Adrenal gland (tissue), 12 donors: ENCODE data around the gene NCOA5. TPM values are rescaled to one million over a fixed set of nuclear protein-coding genes. Genes with fewer than 3 reads are reported as not detected.

Source experiments
- DNase-seq, 7 donors: peaks; one replicate each; pipeline ENCODE4 v3.0.0-alpha.2; 2019 to 2020
- H3K27ac ChIP-seq, 5 donors: fragments of 200-600 bp; sonication (generic) in 4 of 5; 1 replicate in 3 of 5; 2 replicates in 2 of 5; pipeline versions ENCODE4 v1.5.1 to v1.8.0; 2016 to 2020; ENCODE audit warnings: mild to moderate bottlenecking in 1 of 5
- H3K27me3 ChIP-seq: fragments of 200-600 bp; 2 replicates; pipeline ENCODE4 v1.8.0; 2021
- H3K36me3 ChIP-seq, 2 donors: fragments of 200-600 bp; replicated peaks in 1 of 2; 1 replicate in 1 of 2; 2 replicates in 1 of 2; pipeline versions ENCODE4 v1.5.1 to v1.8.0; 2018 to 2022
- H3K4me1 ChIP-seq, 2 donors: fragments of 200-600 bp; replicated peaks in 1 of 2; 1 replicate in 1 of 2; 2 replicates in 1 of 2; pipeline versions ENCODE4 v1.5.1 to v1.8.0; 2018 to 2021
- H3K4me3 ChIP-seq, 4 donors: fragments of 200-600 bp; sonication (generic) in 3 of 4; one replicate each; pipeline ENCODE4 v1.5.1; 2016 to 2018
- H3K9me3 ChIP-seq, 3 donors: fragments of 200-600 bp; sonication (generic) in 1 of 3; replicated peaks in 1 of 3; 1 replicate in 2 of 3; 2 replicates in 1 of 3; pipeline versions ENCODE4 v1.5.1 to v1.8.0; 2016 to 2021
- POLR2A ChIP-seq, 2 donors: fragments of 450-650 bp; IDR thresholded peaks; one replicate each; pipeline ENCODE4 v1.6.1; 2017; ENCODE audit warnings: antibody characterized with exemption in 2 of 2, mild to moderate bottlenecking in 2 of 2, moderate library complexity in 1 of 2
- WGBS, 4 donors: extraction: QIAGEN DNeasy Blood & Tissue Kit in 2 of 4; methylation state at CpG; one replicate each; pipeline versions ENCODE4 v1.1.5 to v1.1.7; 2013 to 2017; 5-methylcytosine and 5-hydroxymethylcytosine counted together
- intact Hi-C, 2 donors: fragments of 100-400 bp; cut with DNase I; formaldehyde crosslinking; loops; one replicate each; pipeline versions ENCODE4 v1.14.1 to v1.15.0; 2022 to 2023
- polyA plus RNA-seq, 3 donors: library from polyadenylated mRNA; stranded (reverse); fragments of 200-250 nt in 2 of 3; fragments of 350-450 nt in 1 of 3; fragmentation: Illumina TruSeq in 1 of 3; extraction: RNeasy Lipid Tissue Mini Kit (QIAGEN cat#74804) in 1 of 3; gene quantifications; one replicate each; pipeline ENCODE4 v1.2.3, GENCODE V29; 2013 to 2014
- total RNA-seq, 9 donors: library from RNA; depleted of rRNA in 4 of 9; stranded (reverse); fragments of >200 nt in 4 of 9; fragments of 120-200 nt in 1 of 9; fragmentation: NEBNext Ultra II Directional in 1 of 9; extraction: Animal tissue kit (Norgen Biotek cat#: 25700) in 1 of 9; gene quantifications; one replicate each; pipeline versions ENCODE4 v1.1.0 to v1.2.4, GENCODE V29; 2013 to 2023
- TF ChIP-seq, protein P1 (sequence below), 6 experiments: fragments of 450-650 bp in 4 of 6; fragments of 200-600 bp in 2 of 6; sonication (generic) in 1 of 6; IDR thresholded peaks; 1 replicate in 5 of 6; 2 replicates in 1 of 6; pipeline versions ENCODE4 v1.5.1 to v1.8.0; 2016 to 2021; ENCODE audit warnings: antibody characterized with exemption in 6 of 6, mild to moderate bottlenecking in 2 of 6, moderate library complexity in 1 of 6
- donor health status: healthy with polysubstance abuse.
- donor health status: Bipolar disorder and iron deficiency.
- donor health status: DM: yes; HTN: yes; CAD: no.
- donor health status: DM: no; HTN: no; CAD: no.
- donor health status: DM: no; HTN: no; CAD: no.
- donor health status: DM: yes; HTN: yes; CAD: no.

The NCOA5 gene
- total and polyA plus RNA-seq, 12 donors = 17.8 to 44.8 (median 24.7) TPM

DNA sequence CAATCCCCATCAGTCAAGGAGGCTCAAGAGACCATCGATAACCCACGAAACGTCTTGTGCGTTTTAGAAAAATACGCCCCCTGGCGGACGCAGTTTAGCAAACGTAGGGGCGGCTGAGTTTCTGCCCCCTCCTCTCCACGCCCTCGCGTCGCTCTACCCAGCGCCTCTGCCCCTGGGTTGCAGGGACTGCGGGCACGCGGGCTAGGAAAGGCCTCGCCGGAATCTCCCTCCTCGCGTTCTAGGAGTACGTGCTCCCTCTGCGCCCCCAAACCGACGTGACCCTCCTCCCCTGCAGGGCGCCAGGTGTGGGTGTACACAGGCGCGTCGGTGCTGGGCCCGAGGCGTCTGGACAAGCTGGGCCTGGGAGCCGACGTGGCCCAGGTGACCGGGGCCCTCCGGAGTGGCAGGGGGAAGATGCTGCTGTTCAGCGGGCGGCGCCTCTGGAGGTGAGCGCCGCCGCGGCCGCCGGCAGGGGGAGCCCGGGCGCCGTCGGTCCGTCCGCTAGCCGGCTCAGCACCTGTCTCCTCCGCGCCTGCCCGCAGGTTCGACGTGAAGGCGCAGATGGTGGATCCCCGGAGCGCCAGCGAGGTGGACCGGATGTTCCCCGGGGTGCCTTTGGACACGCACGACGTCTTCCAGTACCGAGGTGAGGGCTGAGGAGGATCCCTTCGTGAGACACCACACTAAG is 75.8 kb downstream of the NCOA5 start:
- Histone ChIP-seq H3K4me1 (peaks cover 0 to 10% of the 10 kb centered on the region in 2 donors), H3K27ac (no peak overlapping the region), H3K4me3 (no peak overlapping the region), H3K36me3 (no peaks in the 10 kb centered on the region), H3K27me3 (peaks cover 38% of the 10 kb centered on the region), H3K9me3 (no peaks in the 10 kb centered on the region)
- TF ChIP-seq, protein P1, sequence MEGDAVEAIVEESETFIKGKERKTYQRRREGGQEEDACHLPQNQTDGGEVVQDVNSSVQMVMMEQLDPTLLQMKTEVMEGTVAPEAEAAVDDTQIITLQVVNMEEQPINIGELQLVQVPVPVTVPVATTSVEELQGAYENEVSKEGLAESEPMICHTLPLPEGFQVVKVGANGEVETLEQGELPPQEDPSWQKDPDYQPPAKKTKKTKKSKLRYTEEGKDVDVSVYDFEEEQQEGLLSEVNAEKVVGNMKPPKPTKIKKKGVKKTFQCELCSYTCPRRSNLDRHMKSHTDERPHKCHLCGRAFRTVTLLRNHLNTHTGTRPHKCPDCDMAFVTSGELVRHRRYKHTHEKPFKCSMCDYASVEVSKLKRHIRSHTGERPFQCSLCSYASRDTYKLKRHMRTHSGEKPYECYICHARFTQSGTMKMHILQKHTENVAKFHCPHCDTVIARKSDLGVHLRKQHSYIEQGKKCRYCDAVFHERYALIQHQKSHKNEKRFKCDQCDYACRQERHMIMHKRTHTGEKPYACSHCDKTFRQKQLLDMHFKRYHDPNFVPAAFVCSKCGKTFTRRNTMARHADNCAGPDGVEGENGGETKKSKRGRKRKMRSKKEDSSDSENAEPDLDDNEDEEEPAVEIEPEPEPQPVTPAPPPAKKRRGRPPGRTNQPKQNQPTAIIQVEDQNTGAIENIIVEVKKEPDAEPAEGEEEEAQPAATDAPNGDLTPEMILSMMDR (IDR thresholded peaks at IDR 0.05) = peak; percentile 48 to 79 (median 66)
- no peak for TF ChIP-seq POLR2A (IDR thresholded peaks at IDR 0.05)
- intact Hi-C loops = loop anchor here (10.0 kb wide), 2 partner anchors 81 to 161 kb away; no protein-coding TSS in a partner anchor
- WGBS, 4 donors = 1 to 2% (median 2%) methylated on average over 23 to 67 of the region's 67 CpGs
- DNase-seq = peak in 6 of 7 donors; percentile 41 to 65 (median 56)

DNA sequence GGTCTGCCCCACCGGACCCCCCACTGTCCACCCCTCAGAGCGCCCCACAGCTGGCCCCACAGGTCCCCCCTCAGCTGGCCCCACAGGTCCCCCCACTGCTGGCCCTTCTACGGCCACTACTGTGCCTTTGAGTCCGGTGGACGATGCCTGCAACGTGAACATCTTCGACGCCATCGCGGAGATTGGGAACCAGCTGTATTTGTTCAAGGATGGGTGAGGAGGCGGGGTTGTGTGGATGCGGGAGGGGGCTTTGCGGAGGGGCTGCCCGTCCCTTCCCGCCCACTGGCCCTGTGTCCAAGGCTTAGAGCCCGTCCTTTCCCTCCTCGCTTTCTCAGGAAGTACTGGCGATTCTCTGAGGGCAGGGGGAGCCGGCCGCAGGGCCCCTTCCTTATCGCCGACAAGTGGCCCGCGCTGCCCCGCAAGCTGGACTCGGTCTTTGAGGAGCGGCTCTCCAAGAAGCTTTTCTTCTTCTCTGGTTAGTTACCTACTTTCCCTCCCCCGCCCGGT is 76.4 kb downstream of the NCOA5 start:
- H3K27ac ChIP-seq = no peak overlapping the region
- TF ChIP-seq, protein P1 (IDR thresholded peaks at IDR 0.05) = no peak
- TF ChIP-seq POLR2A (IDR thresholded peaks at IDR 0.05) = no peak
- no peak overlapping the region for H3K4me3 ChIP-seq
- 10 to 18% (median 13%) methylated on average over 12 to 29 of the region's 29 CpGs for WGBS, 4 donors
- H3K27me3 ChIP-seq = peaks cover 38% of the 10 kb centered on the region
- intact Hi-C loops = loop anchor here (10.0 kb wide), 2 partner anchors 81 to 161 kb away; no protein-coding TSS in a partner anchor
- H3K4me1 ChIP-seq = peaks cover 0 to 10% of the 10 kb centered on the region in 2 donors
- no peak for DNase-seq
- no peaks in the 10 kb centered on the region for H3K9me3 ChIP-seq
- H3K36me3 ChIP-seq = no peaks in the 10 kb centered on the region

DNA sequence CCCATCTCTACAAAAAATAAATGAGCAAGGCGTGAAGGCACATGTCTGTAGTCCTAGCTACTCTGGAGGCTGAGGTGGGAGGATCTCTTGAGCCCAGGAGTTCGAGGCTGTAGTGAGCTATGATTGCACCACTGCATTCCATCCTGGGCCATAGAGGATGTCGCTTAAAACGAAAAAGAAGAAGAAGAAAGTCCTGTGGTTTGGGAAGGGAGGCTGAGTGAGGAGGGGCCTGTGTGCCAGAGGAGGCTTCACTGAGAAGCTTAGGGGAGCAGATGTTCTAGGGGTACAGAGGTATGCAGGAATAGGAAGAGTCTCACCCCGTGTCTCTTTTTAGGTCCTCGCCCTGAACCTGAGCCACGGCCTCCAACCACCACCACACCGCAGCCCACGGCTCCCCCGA is 76.8 kb downstream of the NCOA5 start:
- H3K4me1 ChIP-seq = peaks cover 0 to 10% of the 10 kb centered on the region in 2 donors
- intact Hi-C loops = loop anchor here (10.0 kb wide), 2 partner anchors 82 to 162 kb away; no protein-coding TSS in a partner anchor
- H3K27ac ChIP-seq = no peak overlapping the region
- H3K36me3 ChIP-seq = no peaks in the 10 kb centered on the region
- H3K4me3 ChIP-seq = no peak overlapping the region
- WGBS, 4 donors = 53 to 67% (median 62%) methylated on average over 6 to 10 of the region's 10 CpGs
- TF ChIP-seq, protein P1 (IDR thresholded peaks at IDR 0.05) = no peak
- no peak for TF ChIP-seq POLR2A (IDR thresholded peaks at IDR 0.05)
- peaks cover 38% of the 10 kb centered on the region for H3K27me3 ChIP-seq
- no peak for DNase-seq
- no peaks in the 10 kb centered on the region for H3K9me3 ChIP-seq

DNA sequence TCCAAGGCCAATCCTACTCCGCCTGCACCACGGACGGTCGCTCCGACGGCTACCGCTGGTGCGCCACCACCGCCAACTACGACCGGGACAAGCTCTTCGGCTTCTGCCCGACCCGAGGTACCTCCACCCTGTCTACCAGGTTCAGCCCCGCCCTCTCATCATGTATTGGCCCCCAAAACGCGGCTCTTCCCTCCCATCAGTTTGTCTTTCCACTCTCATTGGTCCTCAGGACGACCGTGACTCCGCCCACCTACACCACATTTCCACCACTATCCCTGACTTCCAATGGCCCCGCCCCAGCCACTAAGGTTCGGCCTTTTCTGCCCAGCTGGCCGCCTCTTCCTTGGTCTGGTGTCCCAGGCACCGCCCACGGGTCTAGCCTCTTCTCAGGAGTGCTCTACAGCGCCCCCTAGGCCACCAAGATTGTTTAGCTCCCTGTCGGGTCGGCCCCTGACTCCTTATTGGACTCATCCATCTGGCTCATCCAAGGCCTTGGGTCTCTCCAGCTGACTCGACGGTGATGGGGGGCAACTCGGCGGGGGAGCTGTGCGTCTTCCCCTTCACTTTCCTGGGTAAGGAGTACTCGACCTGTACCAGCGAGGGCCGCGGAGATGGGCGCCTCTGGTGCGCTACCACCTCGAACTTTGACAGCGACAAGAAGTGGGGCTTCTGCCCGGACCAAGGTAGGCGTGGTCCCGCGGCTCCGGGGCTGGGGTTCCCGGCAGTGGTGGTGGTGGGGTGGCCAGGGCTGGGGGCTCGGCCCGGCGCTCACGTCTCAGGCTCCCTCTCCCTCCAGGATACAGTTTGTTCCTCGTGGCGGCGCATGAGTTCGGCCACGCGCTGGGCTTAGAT is 77.9 kb downstream of the NCOA5 start:
- DNase-seq = peak; percentile 40 to 84 (median 74)
- Histone ChIP-seq H3K27me3 (peaks cover 38% of the 10 kb centered on the region), H3K4me1 (peaks cover 0 to 10% of the 10 kb centered on the region in 2 donors), H3K4me3 (no peak overlapping the region), H3K27ac (no peak overlapping the region), H3K36me3 (no peaks in the 10 kb centered on the region), H3K9me3 (no peaks in the 10 kb centered on the region)
- TF ChIP-seq POLR2A (IDR thresholded peaks at IDR 0.05) = no peak
- TF ChIP-seq, protein P1 (IDR thresholded peaks at IDR 0.05) = peak in 3 of 6 experiments; percentile 22 to 33 (median 29)
- intact Hi-C loops = loop anchor here (10.0 kb wide), 2 partner anchors 83 to 163 kb away; no protein-coding TSS in a partner anchor
- 12 to 25% (median 19%) methylated on average over 31 to 57 of the region's 57 CpGs for WGBS, 4 donors
